ENCODE results near the gene C12orf75.
"Not testable (repeated sequence)": the region's sequence is repeated elsewhere in the genome, so short reads cannot be mapped to it uniquely, and the experiment has no call there.

Gene C12orf75

DNA sequence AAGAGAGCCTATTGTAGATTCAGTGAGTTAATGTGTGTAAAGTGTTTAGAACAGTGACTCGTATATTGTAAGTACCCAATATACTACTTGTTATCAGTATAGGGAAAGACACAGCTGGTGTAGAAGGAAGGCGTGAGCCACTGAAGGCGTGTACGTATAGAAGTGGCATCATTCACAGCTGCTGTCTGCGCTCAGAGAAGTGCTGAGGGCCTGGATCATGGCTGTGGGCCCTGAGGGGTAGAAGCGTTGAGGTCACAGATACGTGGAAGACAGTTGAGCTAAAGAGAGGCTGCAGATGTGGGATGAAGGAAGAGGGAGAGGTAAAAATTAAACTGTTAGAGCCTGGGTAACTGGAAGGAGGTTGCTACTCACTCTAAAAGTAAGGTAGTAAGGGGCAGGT lies 5.9 kb downstream of the C12orf75 start:
- DNase-seq (ENCODE audit: low read depth in 2 of 2), result no peak

- no peak for DNase-seq (ENCODE audit: low read depth in 2 of 2)
These were observed 6.9 kb downstream of the C12orf75 start for GRCh38 chr12:105337391-105337790.

GRCh38 chr12:105338966-105339365 lies 8.5 kb downstream of the C12orf75 start:
- DNase-seq (ENCODE audit: low read depth in 2 of 2), result no peak

DNA sequence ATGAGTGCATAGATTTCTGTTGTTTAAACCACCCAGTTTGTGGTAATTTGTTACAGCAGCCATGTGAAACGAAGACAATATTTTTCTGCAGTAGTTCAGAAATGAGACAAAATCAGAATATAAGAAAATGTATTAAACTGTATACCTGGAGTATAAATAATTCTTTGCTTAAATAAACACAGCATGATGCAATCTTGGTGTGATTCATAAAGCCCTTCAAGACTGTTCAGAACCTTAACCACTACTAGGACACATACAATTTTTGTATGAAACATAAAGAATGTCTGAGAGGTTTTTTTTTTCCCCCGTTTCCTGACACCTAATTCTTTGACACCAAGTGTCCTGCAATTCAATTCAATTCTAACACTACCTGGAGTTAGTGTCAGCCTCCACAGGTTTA lies 10.5 kb downstream of the C12orf75 start:
- no peak for DNase-seq (ENCODE audit: low read depth in 2 of 2)

DNA sequence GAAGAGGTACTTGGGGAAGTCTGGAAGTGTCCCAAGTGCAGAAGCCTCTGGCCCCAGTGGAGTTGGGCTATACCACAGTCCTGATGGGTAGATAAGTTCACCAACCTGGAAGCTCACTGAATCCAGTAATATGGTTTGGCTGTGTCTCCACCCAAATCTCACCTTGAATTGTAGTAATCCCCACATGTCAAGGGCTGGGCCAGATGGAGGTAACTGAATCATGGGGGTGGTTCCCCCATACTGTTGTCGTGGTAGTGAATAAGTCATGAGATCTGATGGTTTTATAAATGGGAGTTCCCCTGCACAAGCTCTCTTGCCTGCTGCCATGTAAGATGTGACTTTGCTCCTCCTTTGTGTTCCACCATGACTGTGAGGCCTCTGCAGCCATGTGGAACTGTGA lies 11.1 kb downstream of the C12orf75 start:
- not testable (repeated sequence) for DNase-seq (ENCODE audit: low read depth in 2 of 2)

DNA sequence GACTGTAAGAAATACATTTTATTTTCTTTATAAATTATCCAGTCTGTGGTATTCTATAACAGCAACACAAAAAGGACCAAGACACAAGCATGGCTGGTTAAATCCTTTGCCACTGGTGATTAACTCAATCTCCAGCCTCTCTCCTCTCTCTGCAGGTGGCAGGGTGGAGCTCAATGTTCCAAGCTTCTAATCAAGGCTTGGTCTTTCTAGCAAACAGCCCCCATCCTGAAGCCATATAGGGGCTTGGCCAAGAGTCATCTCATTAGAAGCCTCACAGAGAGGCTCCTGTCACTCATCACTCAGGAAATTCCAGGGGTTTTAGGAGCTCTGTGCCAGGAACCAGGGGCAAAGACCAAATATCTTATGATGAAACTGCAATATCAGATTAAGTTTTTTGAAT lies 12.0 kb downstream of the C12orf75 start:
- DNase-seq (ENCODE audit: low read depth in 2 of 2), result no peak

DNA sequence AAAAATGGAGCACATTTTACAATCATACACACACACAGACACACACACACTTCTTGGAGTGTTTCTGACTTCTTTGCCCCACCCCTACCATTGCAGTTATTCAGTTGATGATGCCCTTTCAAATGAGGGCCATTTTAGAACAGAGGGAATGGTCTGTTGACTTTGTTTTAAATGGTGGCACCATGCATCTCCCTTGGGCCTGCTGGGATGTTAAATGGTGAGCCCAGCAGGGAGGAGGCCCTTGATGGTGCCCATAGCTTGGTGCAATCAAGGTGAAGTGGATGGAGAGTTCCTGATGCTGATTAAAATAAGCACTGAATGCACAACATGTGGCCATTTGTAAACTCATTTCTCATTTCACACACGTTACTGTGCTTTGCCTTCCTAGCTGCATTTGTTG lies 13.3 kb downstream of the C12orf75 start:
- DNase-seq (ENCODE audit: low read depth in 2 of 2), result no peak

DNA sequence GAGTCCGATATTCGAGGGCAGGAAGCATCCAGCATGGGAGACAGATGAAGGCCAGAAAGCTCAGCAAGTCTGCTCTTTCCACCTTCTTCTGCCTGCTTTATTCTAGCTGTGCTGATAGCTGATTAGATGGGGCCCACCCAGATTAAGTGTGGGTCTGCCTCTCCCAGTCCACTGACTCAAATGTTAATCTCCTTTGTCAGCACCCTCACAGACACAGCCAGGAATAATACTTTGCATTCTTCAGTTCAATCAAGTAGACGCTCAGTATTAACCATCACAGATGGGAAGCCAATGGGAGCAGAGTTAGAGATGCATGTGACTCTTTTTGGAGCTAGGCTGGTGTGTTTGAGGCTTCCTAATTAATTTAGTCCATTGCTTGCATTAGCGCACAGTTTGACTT lies 17.0 kb downstream of the C12orf75 start:
- DNase-seq (ENCODE audit: low read depth in 2 of 2), result no peak

DNA sequence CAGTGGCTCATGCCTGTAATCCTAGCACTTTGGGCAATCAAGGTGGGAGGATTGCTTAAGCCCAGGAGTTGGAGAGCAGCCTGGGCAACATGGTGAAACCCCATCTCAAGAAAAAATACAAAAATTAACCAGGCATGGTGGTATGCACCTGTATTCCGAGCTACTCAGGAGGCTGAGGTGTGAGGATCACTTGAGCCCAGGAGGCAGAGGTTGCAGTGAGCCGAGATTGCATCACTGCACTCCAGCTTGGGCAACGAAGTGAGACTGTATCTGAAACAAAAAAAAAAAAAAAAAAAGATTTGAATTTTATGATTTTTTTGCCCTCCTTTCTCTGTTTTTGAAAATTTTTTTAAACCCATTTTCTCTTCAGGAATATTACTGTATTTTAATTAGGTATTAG lies 17.7 kb downstream of the C12orf75 start:
- no peak for DNase-seq (ENCODE audit: low read depth in 2 of 2)

GRCh38 chr12:105348561-105348960 lies 18.1 kb downstream of the C12orf75 start:
- DNase-seq (ENCODE audit: low read depth in 2 of 2), result no peak

DNA sequence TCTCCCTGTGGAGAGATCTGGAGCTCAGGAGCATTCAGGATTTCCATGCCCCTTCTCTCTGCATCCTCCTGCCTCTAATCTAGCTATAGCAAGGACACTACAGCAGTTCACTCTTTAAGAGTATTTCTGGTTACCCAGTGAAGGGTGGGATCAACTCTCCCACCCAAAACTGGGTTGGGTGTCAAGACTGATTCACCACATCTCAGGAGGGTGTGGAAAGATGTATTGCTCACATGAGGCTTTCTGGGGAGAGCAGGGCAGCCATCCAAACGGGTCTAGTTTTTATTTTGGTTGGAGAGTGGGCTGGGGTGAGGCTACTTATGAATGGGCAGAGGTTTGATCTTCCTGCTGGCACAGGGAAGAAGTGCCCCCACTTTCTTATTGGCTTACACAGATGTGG lies 18.6 kb downstream of the C12orf75 start:
- DNase-seq (ENCODE audit: low read depth in 2 of 2), result no peak

- no peak for DNase-seq (ENCODE audit: low read depth in 2 of 2)
These were observed 21.0 kb downstream of the C12orf75 start for GRCh38 chr12:105351523-105351922.

GRCh38 chr12:105352052-105352451 lies 21.6 kb downstream of the C12orf75 start:
- DNase-seq (ENCODE audit: low read depth in 2 of 2), result no peak

GRCh38 chr12:105352940-105353635 lies 22.6 kb downstream of the C12orf75 start:
- no peak for DNase-seq (ENCODE audit: low read depth in 2 of 2)

GRCh38 chr12:105355752-105356151 lies 25.3 kb downstream of the C12orf75 start:
- DNase-seq (ENCODE audit: low read depth in 2 of 2), result no peak

DNA sequence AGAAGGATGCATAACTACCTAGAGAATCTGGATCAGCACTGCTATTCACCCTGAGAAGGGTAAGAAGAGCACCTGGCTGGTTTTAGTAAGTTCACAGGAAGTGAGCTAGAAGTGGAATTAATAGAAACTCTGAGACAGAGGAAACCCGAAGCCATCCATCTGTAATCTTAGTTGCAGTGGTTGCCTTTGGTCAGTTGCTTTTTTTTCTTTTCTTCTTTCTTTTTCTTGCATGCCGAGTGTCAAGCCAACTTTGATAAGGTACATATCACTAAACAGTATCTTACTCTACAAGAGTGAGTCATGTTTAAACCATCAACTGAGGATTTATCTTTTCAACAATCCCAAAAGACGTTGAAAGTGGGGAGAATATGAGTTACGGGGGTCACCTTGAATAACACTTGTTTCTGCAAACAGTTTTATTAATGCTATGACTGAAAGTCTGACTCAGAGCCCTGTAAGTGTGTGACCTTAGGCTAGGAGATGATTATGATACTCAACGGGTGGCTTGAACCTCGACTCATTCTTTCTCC lies 26.7 kb downstream of the C12orf75 start:
- DNase-seq (ENCODE audit: low read depth in 2 of 2), result no peak

- no peak for DNase-seq (ENCODE audit: low read depth in 2 of 2)
These were observed 28.3 kb downstream of the C12orf75 start for GRCh38 chr12:105358789-105359188.

DNA sequence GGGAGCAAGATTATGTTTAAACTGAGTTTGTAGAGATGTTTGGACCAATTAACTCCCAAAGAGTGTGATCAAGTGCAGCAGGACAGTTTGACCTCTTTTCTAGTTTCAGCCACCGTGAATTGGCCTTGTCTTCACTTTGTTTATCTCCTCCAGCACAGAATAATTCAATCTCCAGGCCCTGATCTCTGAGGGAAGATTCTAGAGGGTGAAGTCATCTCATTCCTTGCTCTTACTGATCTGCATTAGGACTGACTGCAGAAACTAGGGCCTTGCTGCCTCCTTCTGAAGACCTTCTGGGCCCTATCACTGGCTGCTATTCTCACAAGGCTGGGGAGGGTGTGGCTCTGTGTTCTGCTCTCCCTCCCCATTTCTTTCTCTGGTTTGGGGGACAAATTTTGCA lies 29.4 kb downstream of the C12orf75 start:
- no peak for DNase-seq (ENCODE audit: low read depth in 2 of 2)

- no peak for DNase-seq (ENCODE audit: low read depth in 2 of 2)
These were observed 33.4 kb downstream of the C12orf75 start for GRCh38 chr12:105363890-105364289.

- no peak for DNase-seq (ENCODE audit: low read depth in 2 of 2)
These were observed 34.7 kb downstream of the C12orf75 start for GRCh38 chr12:105365231-105365630.

DNA sequence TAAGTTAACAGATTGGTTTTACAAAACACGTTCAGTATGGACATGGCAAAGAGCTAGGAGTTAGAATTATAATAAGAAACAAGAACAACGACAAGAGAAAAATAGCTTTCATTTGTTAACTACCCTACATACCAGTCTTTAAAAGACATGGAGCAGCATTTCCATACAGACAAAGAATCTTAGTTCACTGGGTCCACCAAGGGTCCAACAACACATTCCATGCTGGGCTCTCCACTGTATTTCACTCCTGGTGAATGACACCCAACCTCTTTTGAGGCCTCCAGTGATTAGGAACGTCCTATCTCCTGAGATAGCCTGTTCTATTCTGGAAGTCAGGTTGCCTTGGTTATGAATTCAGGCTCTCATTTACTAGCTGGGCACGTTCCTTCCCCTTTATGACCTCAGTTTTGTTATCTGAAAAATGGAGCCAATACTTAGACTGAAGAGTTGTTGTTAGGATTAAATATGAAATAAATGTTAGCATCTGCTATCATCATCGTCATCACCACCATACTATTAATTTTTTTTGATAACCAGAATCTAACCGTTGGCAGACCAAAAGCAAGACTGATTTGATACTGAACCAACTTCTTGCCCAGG lies 37.7 kb downstream of the C12orf75 start:
- no peak for DNase-seq (ENCODE audit: low read depth in 2 of 2)

DNA sequence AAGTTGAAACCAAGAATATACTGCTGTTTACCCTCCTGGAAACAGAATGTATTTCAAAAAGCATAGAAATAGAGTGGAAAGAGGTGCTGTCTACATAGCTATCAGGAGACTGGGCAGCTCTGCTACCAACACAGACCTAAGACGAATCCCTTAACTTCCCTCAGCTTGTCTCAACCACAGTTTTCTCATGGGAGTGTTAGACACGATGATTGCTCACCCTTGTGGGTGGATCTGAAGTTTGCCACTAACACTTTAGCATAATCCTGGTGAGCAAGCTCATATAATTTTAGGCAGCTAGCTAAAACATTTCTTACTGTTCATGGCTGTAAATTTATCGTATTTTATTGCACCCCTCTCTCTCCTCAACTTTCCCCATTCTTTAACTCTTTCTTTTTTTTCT lies 38.5 kb downstream of the C12orf75 start:
- DNase-seq (ENCODE audit: low read depth in 2 of 2), result no peak

GRCh38 chr12:105374303-105374702 lies 43.8 kb downstream of the C12orf75 start:
- DNase-seq (ENCODE audit: low read depth in 2 of 2), result no peak

GRCh38 chr12:105377077-105377476 lies 46.6 kb downstream of the C12orf75 start:
- DNase-seq (ENCODE audit: low read depth in 2 of 2), result no peak
